ENCODE data around the gene RGS3.

RGS3 gene

DNA sequence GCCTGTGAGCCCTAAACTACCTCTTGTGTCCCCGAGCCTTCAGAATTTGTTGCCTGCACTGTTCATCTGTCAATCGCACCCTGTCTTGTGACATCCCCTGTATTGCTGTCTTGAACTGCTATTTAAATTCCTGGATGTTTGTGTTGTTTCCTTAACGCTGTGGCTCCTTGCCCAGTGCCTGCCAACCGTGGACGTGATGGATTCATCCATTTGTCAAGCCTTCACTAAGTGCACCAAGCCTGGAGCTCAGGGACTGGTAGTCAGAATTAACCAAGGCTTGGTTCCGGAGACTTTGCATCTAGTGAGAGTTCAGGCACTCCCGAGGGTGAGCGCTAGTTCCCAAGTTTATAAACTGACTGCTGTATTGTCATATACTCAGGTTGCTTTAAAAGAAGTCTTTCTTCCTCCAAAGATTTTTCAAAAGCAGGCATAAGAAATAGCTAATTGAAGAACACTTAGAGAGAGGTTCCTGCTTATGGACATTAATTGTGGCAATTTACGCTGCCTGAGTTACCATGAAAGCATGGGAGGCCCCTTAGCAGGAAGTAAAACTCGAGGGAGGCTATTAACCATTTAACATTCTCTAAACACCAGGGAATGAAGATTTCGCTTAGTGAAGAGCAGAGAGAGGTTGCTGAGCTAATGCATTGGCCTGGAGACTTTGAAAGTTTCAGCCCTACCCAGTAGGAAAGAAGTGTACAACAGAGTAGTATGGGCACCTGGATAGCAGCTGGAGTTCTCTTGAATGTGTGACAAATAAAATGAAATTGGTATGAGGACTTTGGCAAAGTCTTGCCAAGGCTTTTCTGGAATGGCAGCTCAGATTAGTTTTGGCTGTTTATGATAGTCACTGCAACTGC is 29.0 kb downstream of the RGS3 start:
- no peak for DNase-seq

DNA sequence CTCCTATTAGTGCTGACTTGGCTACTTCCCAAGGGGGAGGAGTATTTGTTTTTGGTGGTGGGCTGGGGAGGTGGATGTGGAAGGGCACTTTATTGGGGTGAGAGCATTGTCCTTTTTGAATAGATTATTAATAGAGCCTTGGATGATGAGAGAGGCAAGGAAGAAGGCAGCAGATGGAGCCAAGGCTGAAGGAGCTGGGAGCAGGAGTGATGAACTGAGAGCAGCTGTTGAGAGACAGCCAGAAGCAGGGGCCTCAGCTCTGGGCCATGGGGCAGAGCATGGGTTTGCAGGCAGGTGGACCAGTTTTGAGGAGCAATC is 29.6 kb downstream of the RGS3 start:
- DNase-seq, result no peak

GRCh38 chr9:113495526-113495925 is 32.0 kb downstream of the RGS3 start:
- no peak for DNase-seq

DNA sequence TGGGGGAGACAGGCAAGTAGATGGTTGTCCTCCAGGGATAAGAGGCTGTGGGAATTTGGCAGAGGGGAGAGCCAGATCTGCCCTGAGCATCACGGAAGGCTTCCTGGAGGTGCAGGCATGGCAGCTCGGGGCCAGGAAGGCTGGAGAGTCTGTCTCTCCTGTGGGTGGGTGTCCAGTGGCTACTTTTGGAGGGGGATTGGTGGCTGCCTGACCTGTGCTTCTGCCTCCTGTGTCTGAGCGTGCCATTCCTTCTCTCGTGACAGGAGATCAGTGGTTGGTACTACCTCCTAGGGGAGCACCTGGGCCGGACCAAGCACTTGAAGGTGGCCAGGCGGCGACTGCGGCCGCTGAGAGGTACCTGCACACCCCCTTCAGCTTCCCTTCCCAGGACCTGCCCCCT is 33.5 kb downstream of the RGS3 start:
- no peak for DNase-seq

- no peak for DNase-seq
These were observed 35.8 kb downstream of the RGS3 start for GRCh38 chr9:113499153-113499875.

DNA sequence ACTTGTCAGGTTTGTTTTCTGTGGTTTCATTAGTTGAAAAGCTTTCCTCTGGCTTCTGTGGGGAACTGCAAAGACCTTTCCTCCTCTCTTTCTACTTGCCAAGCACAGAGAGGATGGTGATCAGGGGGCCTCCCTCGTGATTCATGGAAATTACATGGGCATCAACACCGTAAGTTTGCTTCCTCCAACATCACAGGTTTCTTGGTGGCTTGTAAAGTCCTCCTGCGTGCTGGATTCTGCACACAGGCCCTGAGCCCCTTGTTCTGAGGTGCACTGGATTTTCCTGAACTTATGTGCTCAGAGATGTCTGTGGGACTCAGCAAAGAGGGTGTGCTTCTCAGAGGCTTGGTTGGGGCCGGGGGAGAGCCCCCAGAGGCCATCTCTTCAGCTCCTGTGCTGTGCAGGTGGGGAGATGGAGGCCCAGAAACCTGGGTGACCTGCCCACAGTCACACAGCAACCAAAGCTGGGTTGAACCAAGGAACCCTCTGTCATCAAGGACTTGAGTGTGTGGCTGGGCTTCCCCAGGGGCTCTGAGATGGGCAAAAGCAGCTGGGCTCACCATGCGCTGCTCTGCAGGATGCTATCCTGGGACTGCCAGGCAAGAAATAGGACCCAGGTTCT is 36.5 kb downstream of the RGS3 start:
- DNase-seq, result no peak

GRCh38 chr9:113501129-113501686 is 37.7 kb downstream of the RGS3 start:
- no peak for DNase-seq

DNA sequence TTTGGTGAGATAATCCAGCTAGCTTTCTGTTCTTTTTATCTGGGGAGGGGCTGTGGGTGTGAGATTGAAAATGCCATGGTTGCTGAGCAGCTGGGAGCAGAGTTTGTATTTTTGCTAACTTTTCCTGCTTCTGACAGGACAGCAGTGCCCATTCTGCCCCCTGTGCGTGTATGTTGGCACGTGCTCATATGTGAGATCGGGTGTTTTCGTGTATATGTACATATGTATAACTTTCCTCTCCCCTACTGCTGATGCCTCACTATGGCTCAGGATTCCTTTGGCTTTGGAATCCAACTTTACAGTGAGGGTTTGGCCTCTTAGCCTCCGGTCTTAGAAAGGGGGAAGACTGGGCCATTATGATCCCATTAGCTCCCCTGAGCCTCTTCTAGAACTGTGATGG is 38.3 kb downstream of the RGS3 start:
- no peak for DNase-seq

GRCh38 chr9:113502427-113503034 is 39.0 kb downstream of the RGS3 start:
- no peak for DNase-seq

- no peak for DNase-seq
These were observed 39.6 kb downstream of the RGS3 start for GRCh38 chr9:113503131-113503541.

DNA sequence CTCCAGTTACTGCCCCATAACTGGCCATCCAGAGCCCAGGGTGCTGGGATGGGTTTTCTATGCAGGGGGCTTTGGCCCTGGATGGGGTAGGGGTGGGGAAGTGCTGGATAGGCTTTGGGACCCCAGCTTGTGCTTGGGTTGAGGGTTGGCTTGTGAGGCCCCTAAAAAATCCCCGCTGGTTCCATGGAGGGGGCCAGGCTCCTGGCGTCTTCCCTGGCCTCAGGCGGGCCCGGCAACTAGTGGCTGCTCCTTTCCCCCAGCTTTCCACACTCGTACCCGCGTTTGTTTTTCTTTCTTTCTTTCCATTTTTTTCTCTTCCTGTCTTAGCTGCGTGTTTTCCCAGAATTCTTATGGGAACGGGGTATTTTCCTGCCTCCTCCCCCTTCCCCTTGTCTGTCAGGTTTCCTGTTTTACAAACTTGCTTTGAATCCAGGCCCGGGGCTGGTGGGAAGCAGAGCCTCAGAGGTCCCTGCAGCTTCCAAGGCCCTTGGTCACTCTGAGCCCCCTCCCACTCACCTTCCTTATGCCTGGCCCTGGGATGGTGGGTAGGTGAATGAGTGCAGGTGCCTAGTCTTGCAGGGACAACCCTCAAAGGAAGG is 40.2 kb downstream of the RGS3 start:
- DNase-seq, result no peak

GRCh38 chr9:113504725-113505590 is 41.4 kb downstream of the RGS3 start:
- DNase-seq, result no peak

GRCh38 chr9:113506090-113506589 is 42.6 kb downstream of the RGS3 start:
- no peak for DNase-seq

GRCh38 chr9:113507256-113507655 is 43.7 kb downstream of the RGS3 start:
- DNase-seq, result no peak

DNA sequence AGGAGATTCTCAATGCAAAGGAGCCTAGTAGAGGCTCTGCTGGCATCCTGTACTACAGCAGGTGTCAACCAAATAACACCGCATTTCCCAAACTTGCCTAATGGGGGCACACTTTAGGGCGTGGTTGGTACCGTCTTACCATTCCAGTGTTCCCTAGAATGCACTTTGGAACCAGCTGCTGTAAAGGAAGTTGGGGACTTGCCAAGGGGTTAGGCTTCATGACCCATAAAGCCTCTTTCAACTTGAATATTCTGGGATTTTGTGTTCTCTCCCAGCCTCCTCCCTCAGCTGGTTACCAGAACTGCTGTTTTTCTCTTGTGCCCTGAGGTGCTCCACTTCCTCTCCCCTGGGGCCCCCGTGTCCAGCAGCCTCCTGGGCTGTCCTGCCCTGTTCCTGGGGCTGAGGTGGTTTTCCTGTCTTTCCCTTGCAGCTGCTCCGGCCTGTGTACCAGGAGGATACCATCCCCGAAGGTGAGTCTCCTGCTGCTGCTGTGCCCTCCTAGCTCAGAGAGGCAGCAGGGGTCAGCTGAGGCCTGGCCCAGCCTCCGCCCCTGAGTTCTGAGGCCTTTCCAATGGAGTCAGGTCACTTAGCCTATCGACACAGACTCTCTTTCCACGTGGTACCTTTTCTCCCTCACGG is 44.7 kb downstream of the RGS3 start:
- DNase-seq, result no peak

GRCh38 chr9:113509463-113509862 is 45.9 kb downstream of the RGS3 start:
- DNase-seq, result no peak

- DNase-seq, result no peak
These were observed 47.6 kb downstream of the RGS3 start for GRCh38 chr9:113511047-113511521.

GRCh38 chr9:113511856-113512761 is 48.6 kb downstream of the RGS3 start:
- peak; percentile 60 for DNase-seq

DNA sequence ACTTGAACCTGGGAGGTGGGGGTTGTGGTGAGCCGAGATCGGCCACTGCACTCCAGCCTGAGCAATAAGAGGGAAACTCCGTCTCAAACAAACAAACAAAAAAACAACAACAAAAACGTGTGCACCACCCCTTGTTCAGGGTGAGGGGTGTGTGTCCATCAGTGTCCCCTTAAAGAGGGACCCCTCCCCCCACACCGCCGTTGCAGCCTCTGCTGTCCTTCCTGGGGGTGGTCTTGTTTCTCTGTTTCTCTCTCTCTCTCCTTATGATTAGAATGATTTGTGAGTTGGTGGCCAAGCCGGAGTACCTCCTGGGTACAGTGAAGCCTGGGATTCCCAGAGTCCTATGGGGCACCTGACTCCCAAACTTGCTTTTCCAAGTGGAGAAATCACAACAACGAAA is 49.6 kb downstream of the RGS3 start:
- no peak for DNase-seq

GRCh38 chr9:113513536-113513935 is 50.0 kb downstream of the RGS3 start:
- no peak for DNase-seq

All from CD4-positive, alpha-beta T cell treated with Interferon gamma for 1 hour (primary cell).